Amniotic stem cell (primary cell): ENCODE measurements around the gene TMEM63A.

Experiments
- DNase-seq: peaks from one replicate; lab custom pipeline; 2025; lab: John Stamatoyannopoulos, UW

The TMEM63A gene

GRCh38 chr1:225866981-225867380 lies 15.2 kb downstream of the TMEM63A start:
- no peak for DNase-seq

- no peak for DNase-seq
Observed at GRCh38 chr1:225866061-225866837, 15.9 kb downstream of the TMEM63A start.

GRCh38 chr1:225865514-225865913 lies 16.7 kb downstream of the TMEM63A start:
- DNase-seq: no peak

- no peak for DNase-seq
Observed at GRCh38 chr1:225863167-225863566, 19.0 kb downstream of the TMEM63A start.

- no peak for DNase-seq
Observed at GRCh38 chr1:225862581-225862950, 19.6 kb downstream of the TMEM63A start.

GRCh38 chr1:225861834-225862580 lies 20.2 kb downstream of the TMEM63A start:
- DNase-seq: no peak

- DNase-seq: no peak
Observed at GRCh38 chr1:225860876-225861441, 21.2 kb downstream of the TMEM63A start.

- no peak for DNase-seq
Observed at GRCh38 chr1:225860107-225860506, 22.1 kb downstream of the TMEM63A start.

GRCh38 chr1:225859151-225859550 lies 23.0 kb downstream of the TMEM63A start:
- no peak for DNase-seq

GRCh38 chr1:225857256-225857655 lies 24.9 kb downstream of the TMEM63A start:
- no peak for DNase-seq

GRCh38 chr1:225855503-225856300 lies 26.5 kb downstream of the TMEM63A start:
- no peak for DNase-seq

GRCh38 chr1:225853441-225853840 lies 28.7 kb downstream of the TMEM63A start:
- no peak for DNase-seq

- no peak for DNase-seq
Observed at GRCh38 chr1:225852413-225853124, 29.6 kb downstream of the TMEM63A start.

- DNase-seq: no peak
Observed at GRCh38 chr1:225851805-225852204, 30.4 kb downstream of the TMEM63A start.

- DNase-seq: no peak
Observed at GRCh38 chr1:225850370-225850769, 31.8 kb downstream of the TMEM63A start.

- DNase-seq: no peak
Observed at GRCh38 chr1:225849925-225850324, 32.3 kb downstream of the TMEM63A start.

GRCh38 chr1:225848030-225848955 lies 33.9 kb downstream of the TMEM63A start:
- no peak for DNase-seq

GRCh38 chr1:225847610-225848009 lies 34.6 kb downstream of the TMEM63A start:
- DNase-seq: no peak

- no peak for DNase-seq
Observed at GRCh38 chr1:225846331-225847310, 35.6 kb downstream of the TMEM63A start.
